GM12878 (cell line): ENCODE results near the gene MXD1.

ENCODE experiments used
- CBFB ChIP-seq: IDR thresholded peaks from 2 replicates; pipeline ENCODE4 v1.6.1; 2016; ENCODE audit warnings: antibody characterized with exemption, low read depth
- CTCF ChIP-seq, 3 experiments: IDR thresholded peaks in 2 of 3; conservative IDR thresholded peaks in 1 of 3; 2 replicates each; pipeline ENCODE4 v1.5.1; 2011; ENCODE audit warnings: low read depth in 3 of 3, low read length in 3 of 3, mild to moderate bottlenecking in 3 of 3, control low read depth in 2 of 3, moderate library complexity in 2 of 3, inconsistent platforms in 1 of 3, mixed read lengths in 1 of 3; ENCODE audit not compliant: control insufficient read depth in 2 of 3, insufficient read depth in 1 of 3; ENCODE audit errors: extremely low read depth in 1 of 3
- EED ChIP-seq: sonication (generic); IDR thresholded peaks from 2 replicates; pipeline ENCODE4 v1.6.1; 2016; ENCODE audit warnings: antibody characterized with exemption, low read depth
- ELK1 ChIP-seq: IDR thresholded peaks from 2 replicates; pipeline ENCODE4 v1.6.1; 2012; ENCODE audit warnings: low read depth, low read length, improper control_type of control experiment
- EZH2 ChIP-seq: IDR thresholded peaks from 2 replicates; pipeline ENCODE4 v1.6.1; 2012; ENCODE audit warnings: low read depth, mild to moderate bottlenecking, control low read depth, inconsistent platforms, low read length, borderline replicate concordance; ENCODE audit not compliant: control insufficient read depth
- FOS ChIP-seq: IDR thresholded peaks from 3 replicates; pipeline ENCODE4 v1.6.1; 2011; ENCODE audit warnings: borderline replicate concordance; ENCODE audit not compliant: insufficient read length; ENCODE audit errors: extremely low read depth
- IRF3 ChIP-seq: fragments of 450-650 bp; IDR thresholded peaks from 2 replicates; pipeline ENCODE4 v1.6.1; 2014; ENCODE audit warnings: mild to moderate bottlenecking
- NR2F1 ChIP-seq: fragments of 450-650 bp; conservative IDR thresholded peaks from 2 replicates; pipeline ENCODE4 v1.6.1; 2017; ENCODE audit warnings: mild to moderate bottlenecking
- POLR2A ChIP-seq: IDR thresholded peaks from 2 replicates; pipeline ENCODE4 v1.6.1; 2011; ENCODE audit warnings: low read depth, mild to moderate bottlenecking, low read length
- RAD21 ChIP-seq: IDR thresholded peaks from 2 replicates; pipeline ENCODE4 v1.6.1; 2011; ENCODE audit warnings: mild to moderate bottlenecking, low read depth, low read length, moderate library complexity; ENCODE audit not compliant: insufficient read depth
- RELB ChIP-seq: fragments of 450-650 bp; IDR thresholded peaks from 2 replicates; pipeline ENCODE4 v1.6.1; 2017; ENCODE audit warnings: low read depth, mild to moderate bottlenecking, moderate library complexity
- SMAD1 ChIP-seq: fragments of 450-650 bp; IDR thresholded peaks from 2 replicates; pipeline ENCODE4 v1.6.1; 2018; ENCODE audit warnings: mild to moderate bottlenecking, low read depth; ENCODE audit not compliant: partially characterized antibody
- TAF1 ChIP-seq: IDR thresholded peaks from 2 replicates; pipeline ENCODE4 v1.6.1; 2011; ENCODE audit warnings: mild to moderate bottlenecking, low read depth, low read length, borderline replicate concordance

- TF ChIP-seq RAD21 (no peak), CTCF (IDR thresholded peaks at IDR 0.05 in 2 of 3, conservative IDR thresholded peaks at IDR 0.05 in 1 of 3; ENCODE audit: control insufficient read depth in 2 of 3, extremely low read depth in 1 of 3, insufficient read depth in 1 of 3, low read depth in 3 of 3, low read length in 3 of 3) (no peak), RELB (no peak), NR2F1 (no peak), SMAD1 (no peak), IRF3 (no peak), EZH2 (no peak), ELK1 (no peak), TAF1 (no peak), CBFB (no peak), FOS (no peak), POLR2A (no peak), EED (no peak)
Measured at GRCh38 chr2:69954084-69954483, 39.2 kb downstream of the MXD1 start.
